ENCODE results near the gene CASK. TPM values are rescaled to one million over a fixed set of nuclear protein-coding genes. Genes with fewer than 3 reads are reported as not detected.

The CASK gene
- total RNA-seq, 1 experiment from 2014 or later = 33.5 TPM

GRCh38 chrX:41548411-41548810 lies 374.9 kb downstream of the CASK start:
- in situ Hi-C loops (cut with HindIII; ENCODE audit: low pct_unique_long_range_greater_than_20kb, low sequenced_read_pairs) (no loop called here), intact Hi-C loops (cut with micrococcal nuclease; ENCODE audit: unreplicated experiment) (no loop called here)

GRCh38 chrX:41543668-41544067 lies 379.7 kb downstream of the CASK start:
- no peaks in the 10 kb centered on the region for H3K36me3 ChIP-seq (ENCODE audit: control insufficient read depth, insufficient read depth, low read length)
- H3K4me1 ChIP-seq (ENCODE audit: control insufficient read depth, insufficient read depth, low read length) = no peaks in the 10 kb centered on the region
- ChIA-PET CTCF (no interaction called here), POLR2A (no interaction called here)
- in situ Hi-C loops (cut with HindIII; ENCODE audit: low pct_unique_long_range_greater_than_20kb, low sequenced_read_pairs) (no loop called here), intact Hi-C loops (cut with micrococcal nuclease; ENCODE audit: unreplicated experiment) (no loop called here)
- no peaks in the 10 kb centered on the region for H3K9me3 ChIP-seq (ENCODE audit: control insufficient read depth, insufficient read depth, low read depth, low read length)
- TF ChIP-seq TCF7L2 (IDR thresholded peaks at IDR 0.05; ENCODE audit: low read depth, low read length) (no peak), SIN3A (IDR thresholded peaks at IDR 0.05; ENCODE audit: borderline replicate concordance, insufficient read depth, low read depth, low read length) (no peak), REST (IDR thresholded peaks at IDR 0.05; ENCODE audit: insufficient read depth in 1 of 2, low read depth in 2 of 2, low read length in 1 of 2) (no peak), CTCF (IDR thresholded peaks at IDR 0.05) (no peak), POLR2AphosphoS5 (IDR thresholded peaks at IDR 0.05; ENCODE audit: low read depth, low read length) (no peak)
- no peak for DNase-seq (ENCODE audit: low read depth, low spot score)
- H3K4me3 ChIP-seq (ENCODE audit: low read depth in 2 of 2, low read length in 2 of 2) = no peak overlapping the region
- H3K27me3 ChIP-seq (ENCODE audit: control insufficient read depth, insufficient read depth, low read length) = no peaks in the 10 kb centered on the region
- no TSS peak for BruUV-seq (replicated peaks)
- no peak for ATAC-seq
- no peak overlapping the region for H3K27ac ChIP-seq (ENCODE audit: low read length)

More at GRCh38 chrX:41548411-41548810, 374.9 kb downstream of the CASK start:
- CTCF ChIA-PET = no interaction called here
- POLR2A ChIA-PET = interaction anchor here (0.7 kb wide), 1 partner anchor 697 kb away, joined by 3 read pairs; no protein-coding TSS in a partner anchor
- DNase-seq (ENCODE audit: low read depth, low spot score) (no peak), ATAC-seq (no peak)
- H3K36me3 ChIP-seq (ENCODE audit: control insufficient read depth, insufficient read depth, low read length) = no peaks in the 10 kb centered on the region
- no peaks in the 10 kb centered on the region for H3K27me3 ChIP-seq (ENCODE audit: control insufficient read depth, insufficient read depth, low read length)
- no peaks in the 10 kb centered on the region for H3K9me3 ChIP-seq (ENCODE audit: control insufficient read depth, insufficient read depth, low read depth, low read length)
- TF ChIP-seq REST (IDR thresholded peaks at IDR 0.05; ENCODE audit: insufficient read depth in 1 of 2, low read depth in 2 of 2, low read length in 1 of 2) (no peak), TCF7L2 (IDR thresholded peaks at IDR 0.05; ENCODE audit: low read depth, low read length) (no peak), CTCF (IDR thresholded peaks at IDR 0.05) (no peak), POLR2AphosphoS5 (IDR thresholded peaks at IDR 0.05; ENCODE audit: low read depth, low read length) (no peak), SIN3A (IDR thresholded peaks at IDR 0.05; ENCODE audit: borderline replicate concordance, insufficient read depth, low read depth, low read length) (no peak)
- no TSS peak for BruUV-seq (replicated peaks)
- H3K4me3 ChIP-seq (ENCODE audit: low read depth in 2 of 2, low read length in 2 of 2) = no peak overlapping the region
- no peak overlapping the region for H3K27ac ChIP-seq (ENCODE audit: low read length)
- H3K4me1 ChIP-seq (ENCODE audit: control insufficient read depth, insufficient read depth, low read length) = no peaks in the 10 kb centered on the region

Measured in Panc1 (cell line).